Right lobe of liver (tissue), 4 donors: ENCODE results near the gene KCNS3.

Experiments
- CTCF ChIP-seq, 4 donors: fragments of 200-600 bp in 3 of 4; fragments of 450-650 bp in 1 of 4; IDR thresholded peaks; one replicate each; pipeline versions ENCODE4 v1.5.1 to v1.8.0; 2016 to 2022; ENCODE audit warnings: antibody characterized with exemption in 4 of 4, mild to moderate bottlenecking in 2 of 4
- POLR2A ChIP-seq: fragments of 450-650 bp; IDR thresholded peaks from one replicate; pipeline ENCODE4 v1.6.1; 2017; ENCODE audit warnings: antibody characterized with exemption, mild to moderate bottlenecking
- donor health status: DM: no; HTN: no; CAD: no.
- donor health status: DM: no; HTN: no; CAD: no.
- donor health status: DM: no; HTN: yes; CAD: no.

- TF ChIP-seq CTCF (IDR thresholded peaks at IDR 0.05) (no peak), POLR2A (no peak)
These were observed 31.2 kb upstream of the KCNS3 start for GRCh38 chr2:17847236-17847635.
